GM21423 (cell line): Measurements from ENCODE around the gene NAV2.

Experiments
- ATAC-seq: cut with Tn5 transposase; IDR thresholded peaks from one replicate; pipeline ENCODE4 v1.9.1; 2021; ENCODE audit warnings: mild to moderate bottlenecking, moderate library complexity; ENCODE audit not compliant: unreplicated experiment

NAV2 gene

DNA sequence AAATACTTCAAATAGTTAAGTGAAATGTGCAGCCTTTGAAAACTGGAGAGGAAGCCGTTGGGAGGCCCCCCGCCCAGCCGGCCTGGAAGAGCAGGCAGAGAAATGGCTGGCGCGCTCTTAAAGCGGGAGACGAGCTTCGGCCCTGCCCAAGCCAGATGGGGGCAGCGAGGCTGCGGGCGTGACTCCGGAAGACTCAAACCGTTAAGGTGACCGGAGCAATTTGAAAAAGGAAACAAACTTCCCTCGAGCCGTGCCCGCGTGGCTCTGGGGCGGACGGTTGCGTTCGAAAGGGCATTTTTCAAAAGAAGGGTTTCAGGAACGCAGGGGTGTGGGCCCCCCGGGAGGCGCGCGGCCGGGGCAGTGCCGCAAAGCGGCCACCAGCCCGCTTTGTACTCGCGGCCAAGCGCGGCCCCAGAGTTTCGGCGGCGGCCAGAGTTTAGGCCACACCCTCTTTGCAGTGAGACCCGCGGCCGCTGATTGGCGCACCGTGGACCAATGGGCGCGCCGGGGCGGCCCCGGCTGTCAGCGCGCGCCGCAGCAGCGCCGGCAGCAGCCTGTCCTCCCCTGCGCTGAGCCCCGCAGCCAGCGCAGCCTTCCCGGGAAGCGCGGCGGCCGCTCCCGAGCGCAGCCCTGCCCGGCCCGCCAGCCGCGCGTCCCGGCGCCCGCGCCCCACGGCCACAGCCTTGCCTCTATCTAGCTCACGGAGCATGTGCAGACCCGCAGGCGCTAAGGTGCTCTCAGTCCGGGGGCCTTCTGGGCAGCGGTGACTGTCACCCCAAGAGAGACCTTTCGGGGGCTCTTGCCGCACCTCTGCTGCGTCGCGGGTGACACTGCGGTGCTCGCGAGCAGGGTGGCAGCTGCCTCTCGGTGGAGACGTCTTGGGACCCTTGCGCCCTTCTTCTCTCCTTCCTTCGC, at the start of gene NAV2:
Gene NAV2 (plus strand): TSS at position 557 of the 915 bp plus-strand sequence. CDS start 859 bp downstream, outside the sequence.
- peak; percentile 99 for ATAC-seq

DNA sequence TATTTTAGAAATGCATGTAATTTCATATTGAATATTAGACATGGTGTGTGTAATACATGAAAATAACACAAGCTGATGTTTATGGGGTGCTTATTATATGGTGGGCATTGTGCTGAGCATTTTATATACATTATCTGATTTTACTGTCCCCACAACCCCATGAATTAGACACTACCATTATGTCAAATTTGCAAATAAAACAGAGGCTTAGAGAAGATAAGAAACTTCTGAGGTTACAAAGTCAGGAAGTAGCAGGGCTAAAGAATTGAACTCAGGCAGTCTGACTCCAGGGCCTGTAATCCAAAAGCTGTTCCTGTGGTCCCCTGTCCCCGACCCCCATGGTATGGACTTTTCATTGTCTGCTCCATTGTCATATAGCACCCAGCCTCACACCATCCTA, 49.4 kb upstream of the NAV2 start:
- no peak for ATAC-seq

DNA sequence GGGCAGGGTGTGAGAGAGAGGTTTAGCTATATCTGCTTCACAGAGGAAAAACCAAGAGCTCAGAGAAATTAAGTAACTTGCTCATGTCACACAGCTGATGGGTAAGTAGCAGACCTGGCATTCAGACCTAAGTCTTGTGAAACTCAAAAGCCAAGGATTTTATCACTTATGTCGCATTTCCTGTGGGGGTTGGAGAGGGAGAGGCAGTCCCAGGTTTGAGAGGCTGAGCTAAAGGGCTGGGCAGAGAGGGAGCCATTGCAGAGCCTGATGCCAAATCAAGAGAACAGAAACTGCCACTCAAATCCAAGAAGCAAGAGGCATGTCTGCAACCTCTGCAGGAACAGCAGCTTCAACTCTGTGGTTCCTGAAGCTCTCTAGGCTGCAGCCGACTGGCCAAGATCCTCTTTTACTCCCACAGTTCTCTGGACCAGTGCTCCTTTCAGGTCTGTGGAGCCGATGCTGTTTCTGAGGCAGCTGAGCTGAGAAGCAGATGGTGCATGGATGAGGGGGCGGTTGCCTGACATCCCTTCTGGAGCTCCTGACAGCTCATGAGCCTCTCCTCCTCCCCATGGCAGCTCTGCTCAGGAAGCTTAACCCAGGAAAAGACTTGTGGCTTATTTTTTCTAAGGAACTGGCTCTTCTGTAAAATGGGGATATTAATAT, 47.6 kb upstream of the NAV2 start:
- ATAC-seq: no peak

GRCh38 chr11:19666951-19667350, 45.7 kb upstream of the NAV2 start:
- ATAC-seq: no peak

GRCh38 chr11:19669511-19669910, 43.1 kb upstream of the NAV2 start:
- ATAC-seq: no peak

DNA sequence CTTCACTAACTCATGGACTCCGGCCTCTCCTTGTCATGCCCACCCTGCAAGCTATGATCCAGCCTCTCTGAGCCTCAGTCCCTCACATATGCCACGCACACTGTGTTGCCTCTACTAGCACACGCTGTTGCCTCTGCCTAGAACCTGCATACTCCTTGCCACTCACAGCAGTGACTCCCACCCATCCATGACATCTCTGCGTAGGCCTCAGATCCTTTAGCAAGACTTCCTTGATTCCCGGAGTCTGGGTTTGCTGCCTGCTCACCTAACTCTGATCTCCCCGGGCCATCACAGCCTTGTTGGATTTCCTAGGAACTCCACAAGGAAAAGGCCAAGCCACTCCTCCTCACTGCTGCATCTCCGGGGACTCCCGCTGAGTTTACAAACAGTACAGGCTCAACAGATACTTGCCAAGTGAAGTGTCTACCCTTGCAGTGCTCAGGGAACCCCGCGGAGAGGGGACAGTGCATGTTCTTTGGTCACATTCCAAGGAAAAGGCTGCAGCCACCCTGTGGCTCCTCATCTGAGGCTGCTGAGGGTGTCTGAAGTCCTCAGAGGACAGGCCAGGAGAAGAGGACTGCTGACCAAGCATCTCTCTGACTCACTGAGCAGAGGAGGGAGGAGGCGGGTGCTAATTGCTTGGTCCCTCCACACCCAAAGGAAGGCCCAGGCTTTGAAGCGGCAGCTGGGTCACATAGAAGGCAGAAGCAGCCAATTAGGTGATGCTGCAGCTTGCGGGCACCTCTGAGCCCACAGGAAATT, 42.4 kb upstream of the NAV2 start:
- no peak for ATAC-seq

- ATAC-seq: no peak
These were observed 39.9 kb upstream of the NAV2 start for GRCh38 chr11:19672586-19673206.

GRCh38 chr11:19673924-19674729, 38.5 kb upstream of the NAV2 start:
- no peak for ATAC-seq

GRCh38 chr11:19674836-19675235, 37.8 kb upstream of the NAV2 start:
- no peak for ATAC-seq

GRCh38 chr11:19675397-19675796, 37.2 kb upstream of the NAV2 start:
- no peak for ATAC-seq

DNA sequence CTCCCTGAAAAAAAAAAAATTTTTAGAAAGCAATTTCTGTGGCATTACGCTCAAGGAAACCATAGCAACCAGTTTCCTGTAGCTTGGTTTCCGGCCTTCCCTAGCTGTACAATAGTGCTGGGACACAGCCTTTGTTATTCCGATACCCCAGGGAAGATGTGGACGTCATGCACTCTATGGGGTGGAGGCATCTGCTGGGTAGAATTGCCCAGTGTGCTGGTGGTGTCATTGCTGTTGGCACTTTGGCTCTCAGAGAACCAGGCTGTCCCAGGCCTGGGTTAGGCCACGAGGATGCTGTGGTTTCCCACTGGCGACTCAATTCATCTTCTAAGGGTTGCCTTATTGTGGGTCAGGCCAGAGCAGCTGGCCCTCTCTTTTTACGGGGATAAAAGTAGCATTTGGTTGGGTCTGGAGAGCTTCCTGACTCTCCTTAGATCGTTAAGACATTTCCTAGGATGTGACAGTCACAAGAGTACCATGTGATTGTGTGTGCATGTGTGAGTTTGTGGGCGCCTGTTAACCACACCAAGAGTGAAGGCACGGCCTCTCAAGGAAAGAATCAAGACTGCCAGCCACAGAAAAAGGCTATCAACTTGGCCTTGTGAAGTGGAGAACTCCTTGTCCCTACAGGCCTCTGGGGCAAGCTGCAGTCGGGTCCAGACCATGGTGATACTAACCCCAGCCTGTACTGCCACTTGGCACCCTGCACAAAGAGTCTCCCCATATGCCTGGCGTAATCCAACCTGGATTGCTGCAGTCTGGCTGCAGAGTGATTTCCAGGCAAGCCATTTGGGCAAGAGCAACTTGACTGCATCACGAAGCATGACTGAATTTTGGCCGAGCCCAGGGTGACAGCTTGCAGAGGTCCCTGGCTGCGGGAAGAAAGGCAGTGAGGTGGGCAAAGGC, 35.9 kb upstream of the NAV2 start:
- no peak for ATAC-seq

DNA sequence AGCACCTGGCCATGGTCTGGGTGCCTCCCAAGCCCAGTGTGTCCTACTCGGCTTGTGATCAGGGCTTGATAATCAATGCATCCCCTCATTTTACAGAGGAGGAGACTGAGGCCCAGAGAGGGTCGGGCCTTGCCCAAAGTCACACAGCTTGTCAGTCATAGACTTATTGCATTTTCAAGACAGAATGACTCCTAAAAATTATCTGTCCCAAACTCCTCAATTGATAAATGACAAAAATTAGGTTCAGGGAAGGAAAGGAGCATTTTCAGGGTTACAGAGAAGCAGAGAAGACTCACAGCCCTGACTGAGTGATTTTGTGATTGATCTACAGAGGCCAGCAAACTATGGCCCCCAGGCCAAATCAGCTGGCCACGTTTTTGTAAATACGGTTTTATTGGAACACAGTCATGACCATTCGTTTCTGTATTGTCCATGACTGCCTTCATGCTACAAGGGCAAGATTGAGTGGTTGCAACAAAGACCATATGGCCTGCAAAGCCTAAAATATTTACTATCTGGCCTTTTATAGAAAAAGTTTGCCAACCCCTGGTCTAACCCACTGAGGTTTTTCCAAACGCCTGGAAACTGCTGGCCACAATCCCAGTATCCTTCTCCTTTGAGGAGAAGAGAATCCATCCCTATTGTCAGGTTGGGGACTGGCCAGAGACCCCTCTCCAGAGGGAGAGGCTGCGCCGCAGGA, 35.1 kb upstream of the NAV2 start:
- no peak for ATAC-seq

DNA sequence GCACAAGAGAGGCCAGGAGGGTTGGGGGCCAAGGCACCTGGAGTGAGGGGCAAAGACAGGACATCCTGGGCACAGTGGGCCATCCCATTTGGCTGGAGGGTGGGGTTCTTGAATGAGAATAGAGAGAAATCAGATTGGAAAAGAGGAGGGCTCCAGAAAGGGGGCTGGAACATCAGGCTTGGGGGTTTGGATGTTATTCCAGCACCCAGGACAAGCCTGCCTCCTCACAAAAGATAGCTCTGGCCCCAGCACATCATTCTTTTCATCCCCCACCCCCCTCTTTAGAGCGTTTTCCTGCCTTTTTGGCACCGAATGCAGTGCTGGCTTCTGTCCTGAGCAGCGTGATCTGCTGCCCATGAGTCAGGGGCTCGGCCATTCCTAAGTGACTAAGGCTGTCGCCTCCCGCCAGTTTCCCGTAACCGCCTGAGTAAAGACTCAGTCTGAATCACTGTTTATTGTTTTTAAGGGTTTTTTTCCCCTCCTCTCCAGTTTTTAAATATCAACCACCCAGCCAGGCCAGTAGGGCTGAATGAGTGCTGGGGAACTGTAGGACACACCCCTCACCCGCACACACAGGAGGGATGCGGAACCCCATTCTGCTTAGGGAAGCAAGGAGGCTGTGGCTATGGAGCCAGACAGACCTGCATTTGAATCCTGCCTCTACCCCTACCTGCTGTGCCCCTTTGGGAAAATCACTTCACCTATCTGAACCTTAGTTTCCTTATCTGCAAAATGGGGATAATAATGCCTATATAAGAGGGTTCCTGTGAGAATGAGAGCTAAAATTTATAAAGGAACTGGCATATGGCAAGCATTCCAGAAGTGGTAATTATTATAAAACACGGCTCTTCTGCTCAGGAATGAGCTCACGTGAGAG, 32.4 kb upstream of the NAV2 start:
- ATAC-seq: no peak

DNA sequence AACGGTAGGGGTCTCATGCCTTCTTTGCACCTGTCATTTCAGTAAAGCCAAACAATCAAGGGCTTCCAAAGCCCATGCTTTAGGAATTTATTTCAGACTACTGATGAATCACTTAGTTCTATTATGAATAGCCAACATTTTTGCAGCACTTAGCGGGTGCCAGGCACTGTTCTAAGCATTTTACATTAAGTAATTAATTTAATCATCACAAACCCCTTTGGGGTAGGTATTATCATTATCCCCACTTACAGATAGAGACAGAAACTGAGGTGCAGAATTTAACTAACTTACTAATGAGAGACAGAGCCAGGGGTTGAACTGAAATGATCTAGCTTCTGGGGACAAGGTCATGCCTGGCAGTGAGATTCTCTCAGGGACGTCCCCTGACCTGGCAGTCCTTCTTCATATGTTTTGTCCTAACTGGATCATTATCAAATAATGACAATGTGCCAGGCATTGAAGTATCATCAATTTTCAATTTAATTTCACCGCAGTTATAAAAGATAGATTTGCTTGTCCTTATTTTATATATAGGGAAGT, 31.7 kb upstream of the NAV2 start:
- ATAC-seq: no peak

DNA sequence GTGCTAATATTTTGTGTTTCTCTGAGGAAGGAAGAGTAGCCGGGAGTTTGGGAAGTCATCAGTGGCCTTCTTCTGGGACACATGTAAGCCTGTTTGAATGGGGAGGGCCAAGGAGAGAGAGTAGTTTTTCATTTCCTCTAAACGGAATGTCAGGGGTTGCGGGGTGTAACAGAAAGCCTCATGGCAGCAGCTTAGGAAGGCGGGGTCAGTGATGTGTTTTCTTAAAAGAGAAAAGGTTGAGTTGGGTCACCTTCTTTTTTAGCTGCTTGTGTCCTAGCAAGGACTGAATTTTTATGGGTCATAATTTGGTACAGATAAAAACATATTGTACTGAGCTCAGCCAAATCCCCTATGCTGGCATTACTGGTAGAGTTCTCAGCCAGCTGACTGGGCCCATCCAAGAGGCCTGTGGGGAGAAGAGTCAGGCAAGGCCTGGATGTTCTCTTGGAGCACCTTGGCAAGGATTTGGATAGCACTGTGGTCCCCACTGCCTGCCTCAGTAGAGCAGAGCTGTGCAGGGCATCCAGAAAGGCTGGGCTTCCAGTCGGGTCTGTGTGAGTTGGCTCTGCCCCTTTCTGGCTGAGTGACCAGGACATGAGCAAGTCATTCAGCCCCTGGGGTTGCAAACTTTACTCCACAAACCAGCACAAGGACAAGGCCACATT, 29.4 kb upstream of the NAV2 start:
- no peak for ATAC-seq

- no peak for ATAC-seq
These were observed 28.7 kb upstream of the NAV2 start for GRCh38 chr11:19683862-19684491.
